ENCODE data around the gene ST3GAL3. TPM values are rescaled to one million over a fixed set of nuclear protein-coding genes. Genes with fewer than 3 reads are reported as not detected.

ST3GAL3 gene
- total and polyA plus RNA-seq, 8 donors = 5.6 to 11.4 (median 8.6) TPM

GRCh38 chr1:43977376-43978263, 270.3 kb downstream of the ST3GAL3 start:
- intact Hi-C loops (cut with DNase I) = no loop called here
- H3K4me1 ChIP-seq = peaks cover 0 to 31% (median 14%) of the 10 kb centered on the region in 3 donors
- ATAC-seq = no peak
- no peaks in the 10 kb centered on the region for H3K27me3 ChIP-seq
- TF ChIP-seq CTCF (IDR thresholded peaks at IDR 0.05) = no peak
- no peak overlapping the region for H3K27ac ChIP-seq
- FAIRE-seq = no peak
- H3K9me3 ChIP-seq = no peaks in the 10 kb centered on the region
- DNase-seq = no peak
- H3K36me3 ChIP-seq = peaks cover 0 to 4% (median 0%) of the 10 kb centered on the region in 3 donors
- peak overlapping the region in 1 of 4 donors; percentile 53 for H3K4me3 ChIP-seq
- 64 to 74% methylated on average over 9 of the region's 9 CpGs for WGBS, 2 donors

GRCh38 chr1:43978264-43978550, 270.9 kb downstream of the ST3GAL3 start:
- FAIRE-seq (no peak), DNase-seq (no peak), ATAC-seq (no peak)
- H3K36me3 ChIP-seq = peaks cover 0 to 4% (median 0%) of the 10 kb centered on the region in 3 donors
- WGBS, 2 donors = 49 to 53% methylated on average over 5 of the region's 5 CpGs
- intact Hi-C loops (cut with DNase I) = no loop called here
- H3K9me3 ChIP-seq = no peaks in the 10 kb centered on the region
- H3K4me3 ChIP-seq = peak overlapping the region in 1 of 4 donors; percentile 53
- H3K4me1 ChIP-seq = peaks cover 0 to 31% (median 14%) of the 10 kb centered on the region in 3 donors
- no peak for TF ChIP-seq CTCF (IDR thresholded peaks at IDR 0.05)
- H3K27ac ChIP-seq = peak overlapping the region in 1 of 4 donors; percentile 33
- H3K27me3 ChIP-seq = no peaks in the 10 kb centered on the region

DNA sequence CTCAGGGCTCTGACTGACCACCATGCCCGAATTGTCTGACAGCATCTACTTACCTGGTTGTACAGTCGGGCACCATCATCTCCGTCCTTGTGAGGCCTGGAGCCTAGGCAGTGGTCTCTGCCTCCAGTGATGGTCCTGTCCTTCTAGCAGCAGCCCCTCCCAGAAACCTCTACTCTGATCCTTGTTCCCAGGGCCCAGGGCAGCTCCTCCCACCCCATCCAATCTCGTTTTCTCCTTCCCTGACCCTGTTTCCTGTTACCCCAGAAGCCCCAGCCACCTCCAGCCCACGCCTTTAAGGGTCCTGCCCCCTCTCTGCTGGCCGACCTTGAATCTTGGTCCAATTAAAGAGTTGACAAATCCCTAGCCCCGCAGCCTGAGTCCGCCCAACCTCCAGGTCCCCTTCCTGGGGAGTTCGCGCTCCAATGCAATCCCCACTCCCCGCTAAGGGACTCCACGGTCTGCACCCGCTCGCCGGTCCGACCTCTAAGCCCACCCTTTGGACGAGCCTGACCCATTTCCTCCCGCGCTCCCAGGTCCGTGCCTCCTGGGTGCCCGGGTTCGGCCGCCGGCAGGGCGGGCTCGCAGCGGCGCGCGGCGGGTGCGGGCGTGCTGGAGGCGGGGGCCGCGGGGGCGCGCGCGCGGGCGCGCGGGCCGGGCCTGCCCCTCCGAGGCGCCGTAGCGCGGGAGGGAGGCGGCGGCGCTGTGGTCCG, 271.4 kb downstream of the ST3GAL3 start, which contains the start of gene B4GALT2:
Gene B4GALT2 (plus strand): TSS at position 660 of the 710 bp plus-strand sequence. CDS start 1,951 bp downstream, outside the sequence.
- Histone ChIP-seq H3K4me1 (peaks cover 0 to 31% (median 14%) of the 10 kb centered on the region in 3 donors), H3K27me3 (no peaks in the 10 kb centered on the region), H3K9me3 (no peaks in the 10 kb centered on the region), H3K36me3 (peaks cover 0 to 4% (median 0%) of the 10 kb centered on the region in 3 donors), H3K4me3 (peak within 1 kb of the TSS; percentile 44 to 86 (median 67)), H3K27ac (peak within 1 kb of the TSS; percentile 64 to 74 (median 69))
- DNase-seq (peak in 4 of 6 donors; percentile 60 to 86 (median 72)), FAIRE-seq (no peak), ATAC-seq (peak in 2 of 4 donors; percentile 5 to 23)
- intact Hi-C loops (cut with DNase I) = no loop called here
- TF ChIP-seq CTCF (IDR thresholded peaks at IDR 0.05) = no peak
- 3 to 4% methylated on average over 47 to 54 of the region's 54 CpGs for WGBS, 2 donors

- no peak for DNase-seq
- H3K36me3 ChIP-seq = peaks cover 0 to 4% (median 0%) of the 10 kb centered on the region in 3 donors
- H3K27me3 ChIP-seq = no peaks in the 10 kb centered on the region
- intact Hi-C loops (cut with DNase I) = no loop called here
- H3K4me3 ChIP-seq = peak overlapping the region; percentile 44 to 86 (median 67)
- 1% methylated on average over 45 of the region's 45 CpGs; no CpG with 5 or more reads in 1 of the 2 donors for WGBS, 2 donors
- TF ChIP-seq CTCF (IDR thresholded peaks at IDR 0.05) = no peak
- H3K27ac ChIP-seq = peak overlapping the region; percentile 64 to 74 (median 69)
- ATAC-seq = no peak
- FAIRE-seq = no peak
- peaks cover 0 to 27% (median 14%) of the 10 kb centered on the region in 3 donors for H3K4me1 ChIP-seq
- no peaks in the 10 kb centered on the region for H3K9me3 ChIP-seq
Measured at GRCh38 chr1:43979261-43979527, 271.9 kb downstream of the ST3GAL3 start.
